NCI-H510A (cell line): ENCODE results near the gene ATRNL1.

Experiments
- DNase-seq: peaks from one replicate; lab custom pipeline; 2025; lab: John Stamatoyannopoulos, UW

ATRNL1 gene, protein sequence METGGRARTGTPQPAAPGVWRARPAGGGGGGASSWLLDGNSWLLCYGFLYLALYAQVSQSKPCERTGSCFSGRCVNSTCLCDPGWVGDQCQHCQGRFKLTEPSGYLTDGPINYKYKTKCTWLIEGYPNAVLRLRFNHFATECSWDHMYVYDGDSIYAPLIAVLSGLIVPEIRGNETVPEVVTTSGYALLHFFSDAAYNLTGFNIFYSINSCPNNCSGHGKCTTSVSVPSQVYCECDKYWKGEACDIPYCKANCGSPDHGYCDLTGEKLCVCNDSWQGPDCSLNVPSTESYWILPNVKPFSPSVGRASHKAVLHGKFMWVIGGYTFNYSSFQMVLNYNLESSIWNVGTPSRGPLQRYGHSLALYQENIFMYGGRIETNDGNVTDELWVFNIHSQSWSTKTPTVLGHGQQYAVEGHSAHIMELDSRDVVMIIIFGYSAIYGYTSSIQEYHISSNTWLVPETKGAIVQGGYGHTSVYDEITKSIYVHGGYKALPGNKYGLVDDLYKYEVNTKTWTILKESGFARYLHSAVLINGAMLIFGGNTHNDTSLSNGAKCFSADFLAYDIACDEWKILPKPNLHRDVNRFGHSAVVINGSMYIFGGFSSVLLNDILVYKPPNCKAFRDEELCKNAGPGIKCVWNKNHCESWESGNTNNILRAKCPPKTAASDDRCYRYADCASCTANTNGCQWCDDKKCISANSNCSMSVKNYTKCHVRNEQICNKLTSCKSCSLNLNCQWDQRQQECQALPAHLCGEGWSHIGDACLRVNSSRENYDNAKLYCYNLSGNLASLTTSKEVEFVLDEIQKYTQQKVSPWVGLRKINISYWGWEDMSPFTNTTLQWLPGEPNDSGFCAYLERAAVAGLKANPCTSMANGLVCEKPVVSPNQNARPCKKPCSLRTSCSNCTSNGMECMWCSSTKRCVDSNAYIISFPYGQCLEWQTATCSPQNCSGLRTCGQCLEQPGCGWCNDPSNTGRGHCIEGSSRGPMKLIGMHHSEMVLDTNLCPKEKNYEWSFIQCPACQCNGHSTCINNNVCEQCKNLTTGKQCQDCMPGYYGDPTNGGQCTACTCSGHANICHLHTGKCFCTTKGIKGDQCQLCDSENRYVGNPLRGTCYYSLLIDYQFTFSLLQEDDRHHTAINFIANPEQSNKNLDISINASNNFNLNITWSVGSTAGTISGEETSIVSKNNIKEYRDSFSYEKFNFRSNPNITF (N-terminal part only)

DNA sequence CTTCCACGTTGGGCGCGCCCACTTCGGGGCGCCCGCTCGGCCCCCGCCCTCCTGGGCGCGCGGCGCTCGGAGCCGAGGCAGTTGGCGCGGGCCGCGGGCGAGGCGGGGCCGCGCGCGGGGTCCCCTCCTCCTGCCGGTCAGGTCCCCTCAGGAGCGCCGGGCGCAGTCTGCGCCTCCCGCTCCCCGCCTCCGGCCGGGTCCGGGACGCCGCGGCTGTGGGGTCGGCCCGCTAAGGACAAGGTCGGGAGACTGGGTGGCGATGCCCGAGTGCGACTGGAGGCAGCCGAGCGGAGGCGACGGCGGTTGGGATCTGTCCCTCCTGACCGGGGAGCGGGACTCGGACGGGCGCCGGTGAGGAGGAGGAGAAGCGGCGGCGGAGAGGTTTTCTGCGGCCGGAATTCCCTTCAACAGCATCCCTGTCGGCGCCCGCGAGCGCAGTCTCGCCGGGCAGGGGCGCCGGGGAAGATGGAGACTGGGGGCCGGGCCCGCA, at the start of gene ATRNL1:
TSS of gene ATRNL1 (plus strand) at position 80 of the 490 bp plus-strand sequence. CDS start at position 466, 386 bp downstream.
- DNase-seq: peak; percentile 62

DNA sequence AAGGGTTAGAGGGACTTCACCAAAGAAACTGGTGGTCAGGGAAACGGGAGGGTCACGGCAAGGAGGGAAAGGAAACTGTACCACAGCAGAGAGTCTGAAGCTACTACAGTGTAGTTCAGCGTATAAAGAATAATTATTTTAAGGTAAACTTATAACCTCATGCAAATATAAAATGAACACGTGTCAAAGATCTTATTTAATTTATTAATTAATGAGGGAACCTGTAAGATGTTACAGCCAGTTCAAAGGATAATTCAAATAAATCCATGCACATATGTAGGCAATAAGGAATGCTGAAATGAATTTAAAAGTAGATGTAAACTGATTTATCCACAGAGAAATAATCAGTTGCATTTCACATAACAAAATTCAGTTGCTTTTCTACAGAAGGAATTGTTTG, 49.4 kb upstream of the ATRNL1 start:
- DNase-seq: no peak

DNA sequence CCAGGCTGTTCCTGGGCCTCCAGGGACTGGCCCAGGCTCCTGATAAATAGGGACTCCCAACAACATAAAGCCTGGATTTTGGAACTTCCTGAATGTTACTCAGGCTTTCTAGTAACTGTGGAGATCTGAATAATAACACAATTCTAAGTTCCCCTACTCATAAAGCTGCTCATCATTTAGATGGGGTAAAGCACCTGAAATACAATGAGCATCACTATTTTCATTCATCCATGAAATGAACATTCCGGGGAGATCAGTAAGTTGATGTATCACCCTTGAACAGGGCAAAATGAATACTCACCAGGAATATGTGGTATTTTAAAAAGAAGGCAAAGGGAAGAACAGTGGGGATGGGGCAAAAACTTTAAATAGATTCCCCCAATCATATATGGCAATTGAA, 48.3 kb upstream of the ATRNL1 start:
- DNase-seq: no peak

DNA sequence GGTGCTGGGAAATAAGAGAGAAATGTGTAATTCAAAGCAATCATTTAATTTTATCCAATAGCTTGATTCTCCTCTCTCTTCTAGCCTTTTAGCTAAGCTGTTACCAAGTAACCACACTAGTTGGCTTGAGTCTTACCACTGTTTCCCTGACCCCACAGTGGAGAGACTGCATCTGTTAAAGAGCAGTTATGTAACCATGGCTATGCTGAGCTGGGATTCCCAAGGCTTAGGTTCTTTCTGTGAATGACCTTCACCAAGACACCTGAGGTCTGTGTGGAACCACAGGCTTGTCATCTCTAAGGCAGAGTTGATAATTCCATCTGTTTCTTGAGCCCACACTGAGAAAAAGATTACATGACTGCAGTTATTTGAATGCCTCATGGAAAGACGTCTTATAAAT, 47.7 kb upstream of the ATRNL1 start:
- no peak for DNase-seq

DNA sequence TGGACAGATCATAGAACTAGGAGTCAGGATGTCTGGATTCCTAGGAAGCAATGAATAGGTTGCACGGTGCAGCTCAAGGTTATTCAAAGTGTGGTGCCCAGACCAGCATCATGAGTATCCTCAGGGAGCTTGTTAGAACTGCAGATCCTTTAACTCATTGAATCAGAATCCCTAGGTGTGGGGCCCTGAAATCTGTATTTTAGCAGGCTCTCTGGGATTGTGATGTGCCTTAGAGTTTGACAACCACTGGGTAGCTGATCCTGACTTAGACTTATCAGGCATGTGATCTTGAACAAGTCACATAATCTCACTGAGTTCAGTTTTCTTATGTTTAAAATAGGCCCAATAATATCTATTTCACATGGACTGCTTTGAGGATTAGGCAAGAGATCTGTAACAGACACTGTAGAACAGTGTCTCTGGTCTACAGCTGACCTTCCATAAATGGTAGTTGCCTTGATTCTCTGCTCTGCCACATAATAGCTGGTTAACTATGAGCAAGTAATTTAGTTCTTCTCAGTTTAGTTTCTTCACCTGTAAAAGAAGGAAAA, 46.4 kb upstream of the ATRNL1 start:
- DNase-seq: no peak

DNA sequence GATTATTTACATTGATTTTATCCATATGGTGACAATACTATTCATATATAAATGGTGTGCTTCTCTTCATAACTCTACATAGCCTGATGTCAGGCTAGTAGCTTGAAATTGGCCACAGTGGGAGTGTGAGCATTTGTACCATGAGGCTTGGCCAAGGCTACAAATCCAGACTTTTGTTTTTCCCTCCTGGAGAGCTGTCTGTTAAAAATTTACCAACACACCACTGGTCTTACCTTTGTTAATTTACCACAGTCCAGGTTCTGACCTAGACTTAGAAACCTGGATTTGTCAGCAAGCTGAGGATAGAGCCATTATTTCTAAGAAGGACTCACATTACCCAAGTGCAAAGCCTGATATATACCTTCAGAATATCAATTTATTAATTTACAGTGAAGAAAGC, 45.5 kb upstream of the ATRNL1 start:
- no peak for DNase-seq

DNA sequence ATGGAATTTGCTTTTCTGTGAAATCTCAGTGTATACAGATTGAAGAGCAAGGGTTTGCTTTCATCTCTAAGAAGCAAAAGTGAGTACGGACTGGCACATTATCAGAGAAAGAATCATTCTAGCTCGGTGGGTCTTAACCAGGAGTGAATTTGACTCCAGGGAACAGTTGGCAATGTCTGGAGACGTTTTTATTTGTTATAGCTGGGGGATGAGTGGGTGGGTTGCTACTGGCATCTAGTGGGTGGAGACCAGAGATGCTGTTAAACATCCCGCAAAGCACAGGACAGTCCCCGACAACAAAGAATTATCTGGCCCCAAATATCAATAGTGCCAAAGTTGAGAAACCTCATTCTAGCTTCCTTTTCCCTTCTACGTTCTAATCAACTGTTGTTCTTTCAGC, 43.8 kb upstream of the ATRNL1 start:
- no peak for DNase-seq

DNA sequence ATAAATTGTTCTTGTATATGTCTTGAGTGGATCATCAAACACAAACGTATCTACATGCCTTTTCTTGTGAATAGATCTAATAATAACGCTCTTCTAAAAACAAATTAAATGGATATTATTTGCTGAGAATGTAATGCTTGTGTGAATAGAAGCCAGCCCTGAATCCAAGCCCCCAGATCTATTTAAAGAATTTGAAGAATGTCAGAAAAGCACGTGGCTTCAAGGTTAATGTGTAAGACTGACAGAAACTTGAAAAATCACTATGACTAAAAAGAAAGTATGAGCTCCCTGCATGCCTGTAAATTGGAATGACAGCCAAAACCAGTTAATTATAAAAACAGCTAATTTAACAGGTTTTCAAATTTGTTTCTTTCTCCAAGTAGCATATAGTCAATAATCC, 43.2 kb upstream of the ATRNL1 start:
- DNase-seq: no peak

DNA sequence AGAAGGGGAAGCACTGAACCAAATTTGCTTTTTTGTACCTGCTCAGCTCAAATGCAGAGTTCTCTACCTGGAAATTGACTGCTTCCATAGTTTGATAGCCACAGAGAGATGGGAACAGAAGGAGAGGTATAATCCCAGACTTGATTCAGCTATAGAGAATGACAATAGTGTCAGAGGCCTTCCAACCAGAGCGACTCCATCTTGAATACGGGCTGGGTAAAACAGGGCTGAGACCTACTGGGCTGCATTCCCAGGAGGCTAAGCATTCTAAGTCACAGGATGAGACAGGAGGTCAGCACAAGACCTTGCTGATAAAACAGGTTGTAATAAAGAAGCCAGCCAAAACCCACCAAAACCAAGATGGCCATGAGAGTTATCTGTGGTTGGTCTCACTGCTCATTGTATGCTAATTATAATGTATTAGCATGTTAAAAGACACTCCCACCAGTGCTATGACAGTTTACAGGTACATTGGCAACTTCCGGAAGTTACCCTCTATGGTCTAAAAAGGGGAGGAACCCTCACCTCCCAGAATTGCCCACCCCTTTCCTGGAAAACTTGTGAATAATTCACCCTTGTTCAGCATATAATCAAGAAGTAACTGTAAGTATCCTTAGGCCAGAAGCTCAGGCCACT, 42.7 kb upstream of the ATRNL1 start:
- DNase-seq: no peak

DNA sequence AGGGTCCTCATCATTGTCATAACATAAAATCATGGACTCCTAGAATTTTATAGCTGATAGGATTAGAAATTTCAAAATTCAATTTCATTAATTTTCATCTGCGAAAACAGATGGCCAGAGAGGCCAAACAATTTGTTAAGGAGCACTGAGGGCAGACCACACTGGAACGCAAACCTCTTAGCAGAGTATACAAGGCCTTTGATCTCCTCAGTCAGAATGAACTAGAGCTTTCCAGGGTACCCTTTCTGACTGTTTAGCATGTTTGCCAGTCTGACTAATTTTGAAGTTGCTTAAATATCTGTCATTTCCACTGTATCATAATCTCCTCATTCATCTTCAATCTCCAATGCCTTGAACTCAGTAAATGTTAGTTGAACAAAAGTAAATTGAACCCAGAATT, 41.9 kb upstream of the ATRNL1 start:
- DNase-seq: no peak

DNA sequence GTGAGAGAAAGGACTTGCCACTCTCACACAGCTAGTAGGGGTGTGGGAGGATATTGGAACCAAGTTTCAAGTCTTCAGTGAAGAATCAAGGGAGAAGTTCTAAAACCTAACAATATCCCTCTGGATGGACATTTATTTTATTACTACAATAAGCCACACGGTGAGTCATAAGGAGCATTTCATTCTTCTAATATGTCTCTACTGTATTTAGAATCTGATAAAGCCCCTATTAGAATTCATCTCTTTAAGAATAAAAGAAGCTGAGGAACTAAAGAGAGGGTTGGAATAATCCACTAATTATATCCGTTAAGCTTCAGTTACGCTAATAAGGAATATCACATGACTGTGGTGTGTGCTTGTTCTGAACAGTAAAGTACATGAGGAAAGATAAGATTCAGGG, 40.9 kb upstream of the ATRNL1 start:
- no peak for DNase-seq

DNA sequence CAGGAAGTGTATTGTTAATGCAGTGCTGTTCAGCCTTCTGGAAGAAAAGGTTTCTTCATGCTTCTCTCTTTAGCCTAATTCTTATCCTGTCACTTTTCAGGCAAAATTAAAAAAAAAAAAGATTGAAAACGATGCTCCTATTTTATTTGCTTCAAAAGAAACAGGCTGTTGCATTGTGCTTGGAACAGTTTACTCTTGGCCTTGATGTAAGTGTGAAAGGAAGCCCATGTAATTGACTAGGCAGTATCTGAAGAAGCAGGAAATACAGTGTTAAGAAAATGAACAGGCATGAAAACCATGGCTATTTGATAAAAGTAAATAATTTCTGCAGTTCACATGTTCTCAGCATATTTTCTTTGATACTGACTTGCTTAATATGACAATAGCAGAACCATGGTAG, 40.4 kb upstream of the ATRNL1 start:
- no peak for DNase-seq

DNA sequence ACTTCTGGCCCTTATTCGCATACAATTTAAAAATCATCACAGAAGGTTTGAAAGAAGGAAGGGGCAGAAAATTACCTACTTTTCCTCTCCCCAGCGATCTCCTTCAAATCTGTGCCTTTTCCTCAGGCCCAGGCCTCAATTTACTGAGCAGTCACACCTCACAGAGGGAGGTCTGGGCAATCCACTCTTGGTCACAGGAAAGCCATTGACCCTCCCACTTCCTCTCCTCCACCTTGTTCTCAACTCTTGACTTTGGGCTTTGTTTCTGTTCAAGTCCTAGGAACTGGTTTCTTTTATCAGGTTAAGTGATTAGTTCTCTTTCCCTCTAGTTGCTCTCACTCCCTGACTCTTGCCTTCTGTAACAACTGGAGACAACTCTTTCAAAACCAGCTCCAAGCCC, 37.0 kb upstream of the ATRNL1 start:
- no peak for DNase-seq

DNA sequence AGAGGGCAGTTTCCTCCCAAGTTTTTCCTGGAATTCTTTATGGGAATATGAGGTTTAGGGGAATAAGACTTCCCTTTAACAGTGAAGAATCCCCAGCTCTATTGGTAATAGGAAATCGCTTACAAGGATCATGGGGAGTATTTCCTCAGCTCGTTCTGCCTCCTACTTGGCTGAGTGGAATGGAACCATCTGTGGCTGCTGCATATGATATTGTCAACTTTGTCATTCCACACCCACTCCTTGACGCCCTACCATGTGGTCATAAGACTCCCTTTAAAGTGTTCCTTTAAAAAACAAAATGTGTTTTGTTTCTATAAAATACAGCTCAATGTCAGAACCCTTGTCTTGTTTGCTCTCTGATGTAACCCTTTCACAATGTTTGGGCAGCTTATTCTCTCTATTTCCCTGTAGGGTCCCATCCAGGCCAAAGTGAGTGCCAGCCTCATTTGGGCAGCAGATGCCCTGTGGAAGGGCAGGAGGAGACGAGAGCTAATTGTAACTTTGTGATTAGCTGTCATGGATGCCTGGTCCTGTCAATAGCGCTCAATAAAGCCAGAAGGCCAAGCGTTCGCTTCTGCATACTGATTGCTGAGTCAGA, 33.8 kb upstream of the ATRNL1 start:
- no peak for DNase-seq

DNA sequence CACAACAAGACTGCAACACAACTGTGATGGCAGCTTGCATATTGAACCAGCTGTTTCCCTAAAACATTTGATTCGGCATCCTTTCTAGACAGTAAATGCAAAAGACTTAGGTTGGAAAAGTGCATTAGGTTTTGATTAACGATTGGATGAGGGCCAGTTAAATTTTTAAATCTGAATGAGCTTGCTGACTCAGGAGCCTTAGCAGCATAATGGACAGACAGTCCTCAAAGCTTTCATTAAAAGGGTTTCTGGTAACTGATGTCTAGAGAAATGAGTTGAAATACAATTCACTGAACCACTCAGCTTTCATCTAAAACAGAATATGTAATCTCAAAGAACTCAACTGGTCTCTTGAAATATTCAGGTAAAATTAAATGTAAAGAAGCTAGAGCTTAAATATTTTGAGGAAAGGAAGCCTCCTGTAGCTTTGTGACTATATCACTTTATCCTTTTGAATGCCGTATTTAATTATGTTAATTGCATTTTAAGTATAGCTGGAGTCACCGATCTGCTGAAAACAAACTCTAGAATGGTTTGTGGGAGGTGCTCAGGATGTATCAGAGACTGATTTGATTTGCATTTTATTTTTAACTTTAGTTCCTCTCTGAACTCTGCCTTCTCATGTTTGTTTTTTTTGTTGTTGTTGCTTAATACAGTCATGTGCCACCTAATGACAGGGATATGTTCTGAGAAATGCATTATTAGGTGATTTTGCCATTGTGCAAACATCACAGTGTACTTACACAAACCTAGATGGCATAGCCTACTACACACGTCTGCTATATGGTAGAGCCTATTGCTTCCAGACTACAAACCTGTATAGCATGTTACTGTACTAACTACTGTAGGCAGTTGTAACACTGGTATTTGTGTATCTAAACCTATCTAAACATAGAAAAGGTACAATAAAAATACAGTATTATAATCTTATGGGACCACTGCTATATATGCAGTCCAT, 29.2 kb upstream of the ATRNL1 start:
- DNase-seq: no peak

DNA sequence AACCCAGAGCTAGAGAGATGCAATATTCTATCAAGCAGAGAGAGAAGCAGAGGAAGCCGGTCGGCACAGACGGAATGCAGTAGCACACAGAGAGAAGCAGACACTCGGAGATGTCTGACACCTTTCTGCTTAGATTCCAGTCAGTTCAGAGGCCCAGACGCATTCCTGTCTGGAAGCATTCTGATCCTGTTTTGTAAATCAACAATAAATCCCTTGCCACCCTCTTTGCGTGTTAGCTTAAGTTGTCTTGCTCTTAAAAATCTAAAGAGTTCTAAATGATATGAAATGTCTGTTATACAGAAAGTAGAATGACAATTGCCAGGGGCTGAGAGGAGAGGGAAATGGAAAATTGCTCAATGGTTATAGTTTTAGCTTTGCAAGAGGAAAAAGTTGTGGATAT, 27.4 kb upstream of the ATRNL1 start:
- no peak for DNase-seq

DNA sequence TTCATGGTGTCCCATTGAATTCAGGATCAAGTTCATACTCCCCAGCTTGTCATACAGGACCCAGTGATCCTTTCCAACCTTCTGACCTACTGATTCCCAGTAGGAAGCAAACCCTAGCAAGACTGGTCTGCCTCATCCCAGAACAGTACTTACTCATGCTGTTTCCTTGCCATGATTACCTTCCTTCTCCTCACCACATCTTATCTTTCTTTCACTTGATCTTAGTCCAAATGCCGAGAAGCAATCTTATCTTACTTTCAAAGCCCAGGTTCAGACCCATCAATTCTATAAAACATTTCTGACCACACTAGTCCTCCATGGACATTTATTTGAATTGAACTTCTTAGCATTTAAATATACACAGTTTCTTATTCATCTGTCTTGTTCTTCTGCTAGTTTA, 26.6 kb upstream of the ATRNL1 start:
- no peak for DNase-seq

DNA sequence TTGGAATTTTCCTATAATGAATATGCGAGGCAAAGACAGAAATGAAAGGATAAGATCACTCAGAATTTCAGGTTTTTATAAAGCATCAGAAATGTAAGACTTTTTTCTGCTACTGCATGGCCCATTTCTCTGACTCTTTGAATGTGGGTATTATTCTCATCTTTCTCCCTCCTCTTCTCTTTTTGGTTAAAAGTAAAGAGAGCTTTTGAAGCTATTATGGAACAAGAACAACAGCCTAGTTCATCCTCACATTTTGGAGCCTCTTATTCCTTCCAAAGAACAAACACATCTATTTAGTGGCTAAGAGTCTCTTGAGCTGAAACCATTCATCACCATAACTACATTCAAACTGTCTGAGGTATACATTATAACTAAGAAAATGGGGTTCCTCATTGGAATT, 19.4 kb upstream of the ATRNL1 start:
- no peak for DNase-seq

DNA sequence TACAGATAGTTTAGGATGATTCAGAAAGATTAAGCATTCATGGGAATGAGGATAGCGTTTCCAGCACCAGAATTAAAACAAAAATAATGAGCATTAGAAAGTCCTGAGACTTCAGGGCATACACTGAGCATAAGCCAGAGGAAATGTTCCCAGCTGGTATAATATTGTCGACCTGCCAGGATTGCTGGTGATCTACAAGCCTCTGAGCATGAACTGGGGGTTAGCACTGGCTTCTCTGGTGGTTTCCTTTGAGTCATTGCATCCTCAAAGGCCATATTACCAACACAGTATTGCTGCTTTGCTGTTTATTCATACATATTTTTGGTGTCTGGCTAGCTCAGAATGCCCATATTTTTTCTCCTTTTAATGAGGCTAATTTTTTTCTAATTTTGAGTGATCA, 10.7 kb upstream of the ATRNL1 start:
- DNase-seq: no peak

DNA sequence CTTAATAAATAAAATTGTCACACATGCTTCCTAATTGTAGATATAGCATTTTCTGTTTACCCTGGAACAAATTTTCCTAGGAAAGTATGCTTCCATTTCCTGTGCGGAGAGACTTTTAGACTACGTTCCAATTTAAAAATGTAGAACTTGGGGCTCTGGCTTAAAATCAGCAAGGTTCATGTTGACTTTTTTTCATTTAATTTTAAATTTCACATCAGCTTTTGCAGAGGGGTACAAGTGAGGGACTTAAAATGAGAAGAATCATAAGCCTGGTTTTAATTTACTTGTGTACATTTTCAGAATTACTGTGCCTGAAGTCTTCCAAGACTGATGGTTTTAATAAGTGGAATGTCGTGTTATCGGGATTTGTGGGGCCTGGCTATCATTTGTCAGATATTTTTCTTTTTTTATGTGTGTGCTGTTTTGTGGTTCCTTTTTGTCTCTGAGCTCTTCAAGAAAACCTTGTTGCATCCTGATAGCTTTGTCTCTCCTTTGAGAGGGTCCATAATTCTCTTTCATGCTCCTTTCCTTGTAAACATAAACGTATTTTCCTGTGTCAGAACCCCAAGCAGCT, 8.8 kb upstream of the ATRNL1 start:
- DNase-seq: no peak
